H1 (cell line): ENCODE measurements around the gene DDB1. TPM values are rescaled to one million over a fixed set of nuclear protein-coding genes. Genes with fewer than 3 reads are reported as not detected.

Source experiments
- CTCF ChIA-PET: fragments of 300-600 bp; sonication (Branson Sonifier 250); formaldehyde crosslinking; loops from one replicate; lab custom pipeline; 2021; ENCODE audit not compliant: partially characterized antibody; lab: Charles Lee
- POLR2A ChIA-PET: fragments of 300-600 bp; sonication (Branson Sonifier 250); formaldehyde crosslinking; loops from one replicate; lab custom pipeline; 2021; ENCODE audit warnings: inconsistent platforms; ENCODE audit not compliant: partially characterized antibody; lab: Charles Lee
- DNase-seq, 2 experiments: peaks; one replicate each; pipeline versions ENCODE4 v3.0.0 to v3.0.0-alpha.2; 2010 to 2022; ENCODE audit warnings: low spot score in 2 of 2, low read depth in 1 of 2, mixed read lengths in 1 of 2
- FAIRE-seq: peaks from 2 replicates; lab custom pipeline; 2011; peaks lifted over from hg19 to GRCh38; lab: Jason Lieb, UNC
- H2AFZ ChIP-seq: 2 replicates; pipeline ENCODE4 v1.8.1; 2012; ENCODE audit warnings: low read length, inconsistent platforms
- H2AK5ac ChIP-seq: 2 replicates; pipeline ENCODE4 v1.6.1; 2013; ENCODE audit warnings: low read depth, low read length
- H2BK120ac ChIP-seq: replicated peaks from 2 replicates; pipeline ENCODE3; 2013; ENCODE audit warnings: low read depth, low read length, inconsistent platforms
- H2BK12ac ChIP-seq: 2 replicates; pipeline ENCODE4 v1.6.1; 2013; ENCODE audit warnings: low read depth, low read length
- H2BK15ac ChIP-seq: 2 replicates; pipeline ENCODE4 v1.6.1; 2013; ENCODE audit warnings: low read length
- H2BK20ac ChIP-seq: 2 replicates; pipeline ENCODE4 v1.6.1; 2013; ENCODE audit warnings: low read length
- H2BK5ac ChIP-seq: 2 replicates; pipeline ENCODE4 v1.6.1; 2013; ENCODE audit warnings: low read depth, low read length
- H3K14ac ChIP-seq: 2 replicates; pipeline ENCODE4 v1.6.1; 2013; ENCODE audit warnings: inconsistent platforms; ENCODE audit not compliant: insufficient read length
- H3K18ac ChIP-seq: 2 replicates; pipeline ENCODE4 v1.6.1; 2013; ENCODE audit warnings: low read length; ENCODE audit errors: extremely low read depth
- H3K23ac ChIP-seq: 2 replicates; pipeline ENCODE4 v1.6.1; 2013; ENCODE audit warnings: inconsistent platforms; ENCODE audit not compliant: insufficient read length
- H3K23me2 ChIP-seq: 2 replicates; pipeline ENCODE4 v1.6.1; 2013; ENCODE audit warnings: low read depth, low read length
- H3K27ac ChIP-seq: 2 replicates; pipeline ENCODE4 v1.6.1; 2011; ENCODE audit warnings: low read depth, low read length, inconsistent platforms
- H3K27me3 ChIP-seq, 4 experiments: replicated peaks in 1 of 4; 1 replicate in 1 of 4; 2 replicates in 3 of 4; pipeline versions ENCODE4 v1.6.1 to v1.8.1; 2011 to 2013; ENCODE audit warnings: low read length in 3 of 4, mild to moderate bottlenecking in 3 of 4, inconsistent platforms in 2 of 4, mixed read lengths in 2 of 4, moderate library complexity in 1 of 4; ENCODE audit not compliant: control insufficient read depth in 3 of 4, insufficient read depth in 3 of 4; ENCODE audit errors: extremely low read depth in 1 of 4
- H3K36me3 ChIP-seq, 4 experiments: 2 replicates each; pipeline versions ENCODE4 v1.6.1 to v1.8.1; 2011 to 2013; ENCODE audit warnings: mild to moderate bottlenecking in 4 of 4, low read length in 3 of 4, moderate library complexity in 2 of 4, control low read depth in 1 of 4, inconsistent platforms in 1 of 4; ENCODE audit not compliant: insufficient read depth in 4 of 4, control insufficient read depth in 2 of 4
- H3K4ac ChIP-seq: replicated peaks from 2 replicates; pipeline ENCODE3; 2013; ENCODE audit warnings: low read length, low read depth, mixed read lengths, inconsistent platforms; ENCODE audit not compliant: insufficient read length
- H3K4me1 ChIP-seq, 4 experiments: replicated peaks in 1 of 4; 1 replicate in 1 of 4; 2 replicates in 3 of 4; pipeline versions ENCODE4 v1.6.1 to v1.8.1; 2011 to 2013; ENCODE audit warnings: low read length in 3 of 4, inconsistent platforms in 2 of 4, mixed read lengths in 1 of 4; ENCODE audit not compliant: insufficient read depth in 4 of 4, control insufficient read depth in 3 of 4
- H3K4me2 ChIP-seq, 2 experiments: 2 replicates each; pipeline versions ENCODE4 v1.6.1 to v1.8.1; 2011 to 2013; ENCODE audit warnings: low read depth in 2 of 2, low read length in 2 of 2, control low read depth in 1 of 2, inconsistent platforms in 1 of 2, mild to moderate bottlenecking in 1 of 2; ENCODE audit not compliant: insufficient read depth in 1 of 2
- H3K4me3 ChIP-seq, 4 experiments: fragments of 200-600, 300-600 bp in 1 of 4; sonication (generic), shearing (Covaris generic), sonication (Bioruptor Twin) in 1 of 4; 2 replicates each; pipeline versions ENCODE4 v1.5.1 to v1.8.1; 2011 to 2016; ENCODE audit warnings: low read length in 4 of 4, low read depth in 3 of 4, control low read depth in 2 of 4, inconsistent platforms in 2 of 4, mild to moderate bottlenecking in 2 of 4, mixed read lengths in 1 of 4, moderate library complexity in 1 of 4; ENCODE audit not compliant: insufficient read depth in 2 of 4; ENCODE audit errors: extremely low read depth in 1 of 4
- H3K56ac ChIP-seq: replicated peaks from 2 replicates; pipeline ENCODE3; 2013; ENCODE audit warnings: low read depth, mild to moderate bottlenecking, mixed read lengths, low read length, inconsistent platforms; ENCODE audit not compliant: insufficient read length
- H3K79me1 ChIP-seq: 2 replicates; pipeline ENCODE4 v1.6.1; 2013; ENCODE audit warnings: low read depth, low read length, control low read depth
- H3K79me2 ChIP-seq, 2 experiments: 2 replicates each; pipeline versions ENCODE4 v1.6.1 to v1.8.1; 2012 to 2013; ENCODE audit warnings: low read length in 2 of 2, mild to moderate bottlenecking in 2 of 2, inconsistent platforms in 1 of 2; ENCODE audit not compliant: insufficient read depth in 2 of 2, control insufficient read depth in 1 of 2
- H3K9ac ChIP-seq, 4 experiments: replicated peaks in 1 of 4; 1 replicate in 1 of 4; 2 replicates in 3 of 4; pipeline versions ENCODE4 v1.6.1 to v1.8.1; 2011 to 2013; ENCODE audit warnings: low read depth in 3 of 4, low read length in 3 of 4, control low read depth in 2 of 4, mild to moderate bottlenecking in 2 of 4, moderate library complexity in 2 of 4, inconsistent platforms in 1 of 4; ENCODE audit errors: extremely low read depth in 1 of 4
- H3K9me3 ChIP-seq, 2 experiments: 2 replicates each; pipeline versions ENCODE4 v1.6.1 to v1.8.1; 2012 to 2013; ENCODE audit warnings: mild to moderate bottlenecking in 2 of 2, moderate library complexity in 2 of 2, control low read depth in 1 of 2, inconsistent platforms in 1 of 2, low read depth in 1 of 2, low read length in 1 of 2, mixed read lengths in 1 of 2; ENCODE audit not compliant: insufficient read depth in 2 of 2
- H4K20me1 ChIP-seq, 2 experiments: replicated peaks in 1 of 2; 2 replicates each; pipeline versions ENCODE3 to v1.8.1; 2011 to 2013; ENCODE audit warnings: inconsistent platforms in 2 of 2, low read length in 2 of 2, mild to moderate bottlenecking in 1 of 2; ENCODE audit not compliant: insufficient read depth in 2 of 2, control insufficient read depth in 1 of 2
- H4K5ac ChIP-seq: 2 replicates; pipeline ENCODE4 v1.6.1; 2013; ENCODE audit warnings: low read length, low read depth, mixed read lengths, inconsistent platforms; ENCODE audit not compliant: insufficient read length
- H4K8ac ChIP-seq: 2 replicates; pipeline ENCODE4 v1.8.0; 2013; ENCODE audit warnings: mild to moderate bottlenecking, moderate library complexity, low read length, inconsistent platforms; ENCODE audit not compliant: insufficient read depth; ENCODE audit errors: extremely low read depth
- H4K91ac ChIP-seq: replicated peaks from 2 replicates; pipeline ENCODE3; 2013; ENCODE audit warnings: low read length, mixed read lengths, inconsistent platforms; ENCODE audit not compliant: insufficient read length
- BRCA1 ChIP-seq: IDR thresholded peaks from 2 replicates; pipeline ENCODE4 v1.6.1; 2012; ENCODE audit warnings: low read depth, low read length, improper control_type of control experiment
- CHD1 ChIP-seq: IDR thresholded peaks from 2 replicates; pipeline ENCODE4 v1.6.1; 2012; ENCODE audit warnings: low read depth, low read length, improper control_type of control experiment
- CHD2 ChIP-seq: IDR thresholded peaks from 2 replicates; pipeline ENCODE4 v1.6.1; 2012; ENCODE audit warnings: low read length, improper control_type of control experiment
- MAFK ChIP-seq: IDR thresholded peaks from 2 replicates; pipeline ENCODE4 v1.6.1; 2012; ENCODE audit warnings: low read depth, mild to moderate bottlenecking, improper control_type of control experiment, low read length
- NRF1 ChIP-seq: IDR thresholded peaks from 2 replicates; pipeline ENCODE4 v1.6.1; 2011; ENCODE audit warnings: mild to moderate bottlenecking, low read depth, low read length, improper control_type of control experiment
- RFX5 ChIP-seq: IDR thresholded peaks from 2 replicates; pipeline ENCODE4 v1.6.1; 2011; ENCODE audit warnings: low read depth, low read length, improper control_type of control experiment, borderline replicate concordance
- SIN3A ChIP-seq, 2 experiments: IDR thresholded peaks in 1 of 2; conservative IDR thresholded peaks in 1 of 2; 2 replicates each; pipeline ENCODE4 v1.6.1; 2011 to 2012; ENCODE audit warnings: low read length in 2 of 2, improper control_type of control experiment in 1 of 2, low read depth in 1 of 2, mild to moderate bottlenecking in 1 of 2
- SUZ12 ChIP-seq: fragments of 200-600 bp; sonication (generic); IDR thresholded peaks from 2 replicates; pipeline ENCODE4 v1.6.1; 2012; ENCODE audit warnings: mild to moderate bottlenecking, inconsistent platforms, low read length, moderate library complexity, mixed read lengths
- TCF12 ChIP-seq: IDR thresholded peaks from 2 replicates; pipeline ENCODE4 v1.6.1; 2011; ENCODE audit warnings: low read depth, mild to moderate bottlenecking, low read length
- WGBS, 2 experiments: shearing (Covaris generic) in 1 of 2; methylation state at CpG; one replicate each; pipeline versions ENCODE4 v1.1.6 to v1.1.7; 2013 to 2015; ENCODE audit warnings: low lambda C conversion rate in 2 of 2, mixed read lengths in 2 of 2, inconsistent platforms in 1 of 2, low coverage in 1 of 2, missing lambda C conversion rate in 1 of 2; ENCODE audit not compliant: insufficient replicate concordance in 2 of 2, insufficient coverage in 1 of 2, insufficient read length in 1 of 2; ENCODE audit errors: extremely low coverage in 1 of 2, missing lambda C conversion rate in 1 of 2; 5-methylcytosine and 5-hydroxymethylcytosine counted together
- polyA plus RNA-seq, 7 experiments: library from polyadenylated mRNA; depleted of rRNA in 3 of 7; stranded (reverse) in 5 of 7; unstranded in 2 of 7; fragments of >200 nt in 5 of 7; fragments of 200-250 nt in 2 of 7; gene quantifications; 1 replicate in 5 of 7; 2 replicates in 1 of 7; 4 replicates in 1 of 7; pipeline versions ENCODE4 v1.2.1 to v1.2.3, GENCODE V29; 2011 to 2013; ENCODE audit warnings: missing spikeins in 2 of 7, mixed read lengths in 2 of 7
- total RNA-seq: library from RNA; stranded (reverse); fragmentation: NEBNext Ultra II Directional; extraction: Animal tissue kit (Norgen Biotek cat#: 25700); gene quantifications from 2 replicates; pipeline ENCODE4 v1.2.1, GENCODE V29; 2021
- TF ChIP-seq, protein P1 (sequence below): IDR thresholded peaks from 2 replicates; pipeline ENCODE4 v1.6.1; 2012; ENCODE audit warnings: inconsistent platforms

DDB1 gene
- total and polyA plus RNA-seq, 2 of the 8 experiments (the other 6 are each of a cell fraction or from before 2014, with no cell fraction given), result 275 to 306 TPM

DNA sequence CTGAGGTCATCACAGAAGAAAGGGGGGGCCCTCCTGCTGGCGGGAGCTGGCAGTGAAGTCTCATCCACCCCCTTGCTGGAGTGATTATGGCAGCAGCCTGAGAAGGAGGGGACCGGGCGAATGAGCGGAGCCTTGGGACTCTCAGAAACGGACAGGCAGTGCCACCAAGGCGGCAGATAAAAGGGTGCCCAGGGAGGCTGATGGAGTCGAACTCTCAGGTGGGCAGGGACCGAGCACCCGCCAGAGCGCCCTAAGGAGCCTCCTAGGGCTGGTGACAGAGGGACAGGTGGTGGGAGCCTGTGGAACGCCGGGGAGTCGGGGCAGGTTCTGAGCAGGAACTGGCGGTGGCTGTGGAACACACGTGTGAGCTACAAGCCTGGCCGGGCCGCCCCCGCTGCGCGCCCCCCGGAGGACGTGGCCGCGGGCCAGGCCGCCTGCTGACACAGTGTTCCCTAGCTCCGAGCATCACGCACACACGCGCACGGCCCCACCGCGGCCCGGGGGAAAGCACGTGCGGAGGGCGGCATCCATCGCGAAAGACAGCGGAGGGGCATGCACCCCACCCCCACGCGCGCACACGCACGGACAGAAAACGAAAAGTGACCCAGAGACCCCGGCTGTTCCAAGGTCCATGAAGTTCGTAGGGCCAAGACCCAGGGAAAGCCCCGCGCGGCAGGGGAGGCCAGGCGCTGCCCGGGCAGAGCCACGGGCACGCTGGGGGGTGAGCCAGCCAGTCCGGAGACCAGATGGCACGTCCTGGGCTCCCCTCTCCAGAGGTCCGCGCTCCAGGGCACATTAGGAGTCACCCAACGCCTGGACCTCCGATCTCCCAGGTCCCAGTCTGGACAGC, 38.8 kb downstream of the DDB1 start:
- H3K4me2 ChIP-seq, result peak overlapping the region; percentile 71 to 91
- H2BK120ac ChIP-seq, result no peak overlapping the region
- H4K8ac ChIP-seq, result peak overlapping the region; percentile 90
- peak overlapping the region; percentile 15 for H4K5ac ChIP-seq
- H3K9ac ChIP-seq, result peak overlapping the region; percentile 13 to 82 (median 59); a peak in 6 of 7 replicates
- peak overlapping the region; percentile 72 for H3K56ac ChIP-seq
- peaks cover 0 to 10% (median 1%) of the 10 kb centered on the region in 4 experiments; a peak in 3 of 8 replicates for H3K36me3 ChIP-seq
- no peaks in the 10 kb centered on the region for H3K79me1 ChIP-seq
- no peak overlapping the region for H2BK20ac ChIP-seq
- peaks cover 2 to 9% (median 8%) of the 10 kb centered on the region in 4 experiments for H3K4me1 ChIP-seq
- peak overlapping the region; percentile 79; the same call in 1 of the 2 replicates for H2AFZ ChIP-seq
- H3K4me3 ChIP-seq, result peak overlapping the region; percentile 54 to 82 (median 78)
- no peak overlapping the region; the same call in 1 of the 2 replicates for H2BK15ac ChIP-seq
- H3K23me2 ChIP-seq, result peaks cover 10% of the 10 kb centered on the region; the same call in 1 of the 2 replicates
- H3K9me3 ChIP-seq, result no peaks in the 10 kb centered on the region
- no peak overlapping the region for H3K23ac ChIP-seq
- DNase-seq, result peak in 1 of 2 experiments; percentile 57
- peak overlapping the region; percentile 59 for H3K4ac ChIP-seq
- ChIA-PET POLR2A (interaction anchor here (0.9 to 6.9 kb wide), 20 partner anchors 8 to 136 kb away, joined by 3 to 54 read pairs (median 6); partner anchors contain the start of genes CPSF7, CYB561A3, DDB1 and SDHAF2), CTCF (interaction anchor here (0.6 to 2.9 kb wide), 12 partner anchors 12 to 102 kb away, joined by 3 to 14 read pairs (median 4); no protein-coding TSS in a partner anchor)
- no peak for FAIRE-seq
- 0 out of 4 replicates have a peak, but pooled peaks cover 0 to 3% of the 10 kb centered on the region in 2 experiments for H3K79me2 ChIP-seq
- peak overlapping the region; percentile 68 for H4K91ac ChIP-seq
- peak overlapping the region; percentile 66; the same call in 1 of the 2 replicates for H2BK5ac ChIP-seq
- H4K20me1 ChIP-seq, result peaks cover 3 to 13% of the 10 kb centered on the region in 2 experiments
- H2BK12ac ChIP-seq, result no peak overlapping the region
- no peak overlapping the region; the same call in 1 of the 2 replicates for H2AK5ac ChIP-seq
- H3K27ac ChIP-seq, result peak overlapping the region; percentile 57; the same call in 1 of the 2 replicates
- H3K27me3 ChIP-seq, result peaks cover 1 to 12% (median 7%) of the 10 kb centered on the region in 4 experiments; a peak in 6 of 7 replicates
- no peak overlapping the region for H3K14ac ChIP-seq
- peak overlapping the region; percentile 88 for H3K18ac ChIP-seq
- WGBS, 2 experiments, result 4% methylated on average over 54 of the region's 60 CpGs; no CpG with 5 or more reads in 1 of the 2 experiments
- no peak for TF ChIP-seq BRCA1
- no peak for TF ChIP-seq TCF12
- TF ChIP-seq RFX5, result no peak
- no peak for TF ChIP-seq CHD1
- no peak for TF ChIP-seq MAFK
- TF ChIP-seq NRF1, result no peak
- peak; percentile 2 to 32; a peak in 1 of 4 replicates for TF ChIP-seq SIN3A (conservative IDR thresholded peaks at IDR 0.05 in 1 of 2, IDR thresholded peaks at IDR 0.05 in 1 of 2; ENCODE audit: low read depth in 1 of 2, low read length in 2 of 2)
- peak; percentile 53; the same call in 1 of the 2 replicates for TF ChIP-seq SUZ12
- TF ChIP-seq, protein P1, sequence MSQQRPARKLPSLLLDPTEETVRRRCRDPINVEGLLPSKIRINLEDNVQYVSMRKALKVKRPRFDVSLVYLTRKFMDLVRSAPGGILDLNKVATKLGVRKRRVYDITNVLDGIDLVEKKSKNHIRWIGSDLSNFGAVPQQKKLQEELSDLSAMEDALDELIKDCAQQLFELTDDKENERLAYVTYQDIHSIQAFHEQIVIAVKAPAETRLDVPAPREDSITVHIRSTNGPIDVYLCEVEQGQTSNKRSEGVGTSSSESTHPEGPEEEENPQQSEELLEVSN, result no peak
- TF ChIP-seq CHD2, result no peak
